ENCODE measurements around the gene ANKRD40CL.

The ANKRD40CL gene

DNA sequence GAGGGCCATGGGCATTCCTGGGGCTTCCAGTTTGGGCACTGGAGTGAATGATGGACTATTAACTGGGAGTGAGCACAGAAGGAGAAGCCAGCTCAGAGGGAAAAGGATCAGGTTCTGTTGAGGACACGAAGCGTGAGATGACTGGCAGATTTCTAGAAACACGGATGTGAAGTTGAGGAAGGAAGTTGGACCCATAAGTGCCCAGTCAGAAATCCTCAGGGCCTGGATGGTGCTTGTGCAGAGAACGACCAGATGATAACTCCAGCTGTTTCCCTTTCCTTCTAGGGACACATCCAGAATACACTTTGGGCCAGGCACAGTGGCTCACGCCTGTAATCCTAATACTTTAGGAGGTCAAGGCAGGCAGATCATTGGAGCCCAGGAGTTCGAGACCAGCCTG lies 23.3 kb upstream of the ANKRD40CL start:
- no peak for DNase-seq (ENCODE audit: low read depth in 1 of 2, low spot score in 1 of 2)

DNA sequence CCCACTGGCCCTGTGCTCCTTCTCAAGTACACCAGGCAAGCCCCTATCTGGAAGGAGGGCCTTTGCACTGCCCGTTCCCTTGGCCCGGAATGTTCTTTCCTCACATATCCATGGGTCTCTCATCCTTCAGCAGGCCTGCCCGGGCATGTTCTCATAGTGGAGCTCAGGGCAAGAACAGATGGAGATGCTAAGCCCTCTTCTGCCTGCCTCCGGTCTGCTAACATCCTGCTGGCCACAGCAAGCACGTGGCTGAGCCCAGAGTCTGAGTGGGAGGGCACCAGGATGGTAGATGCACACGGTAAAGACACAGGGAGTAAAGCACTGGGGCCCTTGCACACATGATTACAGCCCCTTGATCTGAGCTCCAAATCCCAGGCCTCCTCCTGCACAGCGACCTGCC lies 19.8 kb upstream of the ANKRD40CL start:
- no peak for DNase-seq (ENCODE audit: low read depth in 1 of 2, low spot score in 1 of 2)

GRCh38 chr17:50785946-50786570 lies 18.7 kb upstream of the ANKRD40CL start:
- DNase-seq (ENCODE audit: low read depth in 1 of 2, low spot score in 1 of 2) = no peak

DNA sequence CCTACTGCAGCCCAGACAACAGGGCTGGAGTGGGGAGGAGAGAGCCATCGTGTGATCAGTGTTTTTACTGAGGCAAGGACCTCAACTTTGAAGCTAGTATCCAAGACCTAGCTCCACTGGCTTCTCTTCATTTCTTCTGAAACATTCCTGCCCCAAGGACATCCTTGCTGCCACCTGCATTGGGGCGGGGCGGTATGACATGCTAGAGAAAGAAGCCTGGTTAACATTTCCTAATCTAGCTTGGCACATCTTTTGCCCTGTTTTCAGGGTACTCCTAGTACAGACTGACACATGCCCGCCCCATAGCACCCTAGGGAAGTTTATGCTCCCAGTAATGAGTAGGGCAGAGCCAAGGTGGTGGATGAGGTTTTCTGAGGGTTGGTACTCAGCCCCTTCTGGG lies 17.8 kb upstream of the ANKRD40CL start:
- no peak for DNase-seq (ENCODE audit: low read depth in 1 of 2, low spot score in 1 of 2)

DNA sequence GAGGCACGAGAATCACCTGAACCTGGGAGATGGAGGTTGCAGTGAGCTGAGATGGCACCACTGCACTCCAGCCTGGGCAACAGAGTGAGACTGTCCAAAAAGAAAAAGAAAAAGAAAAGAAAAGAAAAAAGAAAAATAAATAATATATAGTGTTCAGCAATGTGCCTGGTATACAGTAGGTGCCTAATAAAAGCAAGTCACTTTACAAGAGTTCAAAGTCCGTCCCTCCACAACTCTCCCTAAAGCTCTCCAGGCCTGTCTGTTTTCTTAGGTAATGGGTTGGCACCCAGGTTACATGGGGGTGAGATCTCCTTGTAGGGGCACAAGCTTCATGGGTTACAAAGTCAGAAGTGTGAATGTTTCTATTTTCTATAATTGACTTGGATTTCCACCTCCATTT lies 16.6 kb upstream of the ANKRD40CL start:
- no peak for DNase-seq (ENCODE audit: low read depth in 1 of 2, low spot score in 1 of 2)

DNA sequence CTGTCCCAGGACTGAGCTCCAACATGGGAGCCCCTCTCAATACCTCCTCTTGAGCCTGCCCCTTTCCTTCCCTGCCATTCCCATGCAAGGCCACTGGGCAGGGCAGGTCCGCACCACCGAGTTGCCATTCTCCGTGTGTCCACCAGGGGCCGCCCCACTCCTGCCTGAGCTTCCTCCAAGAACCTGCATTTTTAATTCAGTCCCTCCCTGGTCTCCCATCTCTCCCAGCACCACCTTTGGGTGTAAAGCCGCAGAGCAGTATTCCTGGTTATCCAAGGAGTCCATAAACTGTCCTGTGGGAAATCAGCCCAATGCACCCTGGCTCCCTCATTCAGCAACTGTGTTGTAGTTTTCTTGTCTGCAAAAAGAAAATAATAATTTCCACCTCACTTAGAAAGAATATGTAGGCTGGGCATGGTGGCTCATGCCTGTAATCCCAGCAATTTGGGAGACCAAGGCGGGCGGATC lies 15.9 kb upstream of the ANKRD40CL start:
- DNase-seq (ENCODE audit: low read depth in 1 of 2, low spot score in 1 of 2) = peak; percentile 73 to 75

DNA sequence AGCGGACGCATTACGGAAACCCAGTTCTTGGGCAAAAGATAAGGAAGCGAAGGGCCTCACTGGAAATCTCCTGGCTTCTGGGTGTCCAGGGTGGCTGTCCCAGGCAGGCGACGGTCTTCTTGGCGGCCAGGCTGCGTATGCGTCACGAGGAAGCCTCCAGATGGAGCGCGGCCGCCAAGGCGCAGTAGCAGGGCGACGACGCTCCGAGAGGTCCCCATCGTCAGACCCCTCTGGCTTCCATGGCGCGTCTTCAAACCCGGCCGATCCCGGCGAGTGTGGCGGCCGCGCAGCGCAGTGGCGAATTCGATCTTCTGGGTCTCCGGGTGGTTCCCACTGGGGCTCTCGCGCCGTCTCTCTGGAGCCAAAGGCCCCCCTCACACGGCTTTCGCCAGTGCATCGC lies 13.8 kb upstream of the ANKRD40CL start:
- no peak for DNase-seq (ENCODE audit: low read depth in 1 of 2, low spot score in 1 of 2)

- no peak for DNase-seq (ENCODE audit: low read depth in 1 of 2, low spot score in 1 of 2)
Observed at GRCh38 chr17:50779747-50780353, 12.5 kb upstream of the ANKRD40CL start.

DNA sequence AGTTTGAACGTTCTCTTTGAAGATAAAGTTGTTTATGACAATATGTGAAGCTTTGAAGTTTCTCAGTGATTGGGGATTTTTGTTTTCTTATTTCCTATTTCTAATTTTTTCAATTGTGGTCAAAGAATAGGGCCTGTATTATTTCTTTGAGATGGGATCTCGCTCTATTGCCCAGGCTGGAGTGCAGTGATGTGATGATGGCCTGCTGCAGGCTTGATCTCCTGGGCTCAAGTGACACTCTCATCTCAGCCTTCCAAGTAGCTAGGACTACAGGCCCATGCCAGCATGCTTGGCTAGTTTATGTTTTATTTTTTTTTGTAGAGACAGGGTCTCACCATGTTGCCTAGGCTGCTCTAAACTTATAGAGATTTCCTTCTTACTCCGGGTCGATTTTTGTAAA lies 11.7 kb upstream of the ANKRD40CL start:
- DNase-seq (ENCODE audit: low read depth in 1 of 2, low spot score in 1 of 2) = no peak

- no peak for DNase-seq (ENCODE audit: low read depth in 1 of 2, low spot score in 1 of 2)
Observed at GRCh38 chr17:50778471-50778870, 11.2 kb upstream of the ANKRD40CL start.

- no peak for DNase-seq (ENCODE audit: low read depth in 1 of 2, low spot score in 1 of 2)
Observed at GRCh38 chr17:50775926-50776325, 8.6 kb upstream of the ANKRD40CL start.

DNA sequence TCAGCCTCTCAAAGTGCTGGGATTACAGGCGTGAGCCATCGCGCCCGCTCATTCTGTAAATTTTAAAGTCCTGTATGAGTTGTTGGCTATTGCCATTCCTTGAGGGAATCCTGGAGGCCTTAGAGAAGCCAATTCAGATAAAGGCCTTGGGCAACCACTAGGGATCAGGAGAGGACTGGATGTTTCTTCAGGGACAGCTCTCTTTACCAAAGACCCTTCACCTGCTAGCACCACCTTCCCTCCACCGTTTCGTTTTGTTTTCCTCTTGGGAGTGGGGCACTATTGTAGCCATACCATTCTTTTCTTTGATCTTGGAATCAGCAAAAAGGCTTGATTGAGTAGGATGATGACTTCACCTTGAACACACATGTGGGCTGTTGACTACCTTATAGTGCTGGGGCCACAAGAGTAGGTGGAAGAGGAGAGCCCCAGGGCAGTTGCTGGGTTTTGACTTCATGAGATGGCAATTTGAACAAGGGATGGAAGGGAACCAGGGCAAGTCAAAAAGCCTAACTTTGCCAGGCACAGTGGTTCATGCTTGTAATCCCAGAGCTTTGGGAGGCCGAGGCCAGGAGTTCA lies 7.0 kb upstream of the ANKRD40CL start:
- no peak for DNase-seq (ENCODE audit: low read depth in 1 of 2, low spot score in 1 of 2)

DNA sequence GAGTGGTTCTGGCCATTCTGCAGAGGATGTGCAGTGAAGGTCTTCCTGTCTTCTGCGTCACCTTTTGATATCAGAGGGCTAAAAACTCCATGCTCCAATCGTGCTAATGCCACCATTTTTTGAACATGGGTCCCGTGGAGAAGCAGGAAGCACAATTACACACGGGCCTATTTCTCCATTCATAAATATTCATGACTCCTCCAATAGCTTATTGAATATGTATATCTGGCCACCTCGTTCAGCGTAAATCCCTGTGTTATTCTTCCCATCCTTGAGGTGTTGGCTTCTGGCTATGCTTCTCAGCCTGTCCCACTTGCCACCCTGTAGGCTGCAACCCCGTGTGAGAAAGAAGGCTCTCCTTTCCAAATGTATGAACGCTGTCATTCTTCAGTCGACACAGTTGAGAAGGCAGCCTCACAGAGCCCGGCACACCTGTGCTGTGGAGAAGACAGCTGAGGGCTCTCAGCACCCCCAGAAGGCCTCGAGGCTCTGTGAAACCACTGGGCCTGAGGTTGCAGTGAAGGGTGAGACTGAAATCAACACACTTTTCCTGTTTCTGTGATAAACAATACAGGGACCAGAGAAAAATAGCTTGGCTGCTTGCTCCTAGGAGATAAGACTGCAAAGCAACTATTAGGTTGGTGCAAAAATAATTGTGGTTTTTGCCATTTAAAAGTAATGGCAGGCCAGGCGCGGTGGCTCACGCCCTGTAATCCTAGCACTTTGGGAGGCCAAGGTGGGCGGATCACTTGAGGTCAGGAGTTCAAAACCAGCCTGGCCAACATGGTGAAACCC lies 4.9 kb upstream of the ANKRD40CL start:
- no peak for DNase-seq (ENCODE audit: low read depth in 1 of 2, low spot score in 1 of 2)

GRCh38 chr17:50770346-50770745 lies 3.0 kb upstream of the ANKRD40CL start:
- DNase-seq (ENCODE audit: low read depth in 1 of 2, low spot score in 1 of 2) = no peak

DNA sequence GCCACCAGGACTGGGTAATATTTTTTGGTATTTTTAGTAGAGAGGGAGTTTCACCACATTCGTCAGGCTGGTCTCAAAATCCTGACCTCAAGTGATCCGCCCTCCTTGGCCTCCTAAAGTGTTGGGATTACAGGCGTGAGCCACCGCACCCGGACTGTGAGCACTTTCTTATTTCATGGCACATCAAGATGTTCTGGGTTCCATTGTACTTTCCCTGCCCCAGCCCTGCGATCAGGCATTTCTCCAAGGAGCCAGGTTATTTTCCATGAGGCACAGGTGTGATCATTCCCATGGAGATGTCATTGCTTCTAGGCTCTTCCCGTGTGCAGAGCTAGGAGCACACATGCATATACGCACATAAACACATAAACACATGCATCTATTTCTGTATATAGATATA lies 2.6 kb upstream of the ANKRD40CL start:
- no peak for DNase-seq (ENCODE audit: low read depth in 1 of 2, low spot score in 1 of 2)

GRCh38 chr17:50768346-50768761 lies 1.0 kb upstream of the ANKRD40CL start:
- no peak for DNase-seq (ENCODE audit: low read depth in 1 of 2, low spot score in 1 of 2)

- DNase-seq (ENCODE audit: low read depth in 1 of 2, low spot score in 1 of 2) = no peak
Observed at GRCh38 chr17:50767030-50767429, 288 bp downstream of the ANKRD40CL start.

- no peak for DNase-seq (ENCODE audit: low read depth in 1 of 2, low spot score in 1 of 2)
Observed at GRCh38 chr17:50766222-50767023, 895 bp downstream of the ANKRD40CL start.

DNA sequence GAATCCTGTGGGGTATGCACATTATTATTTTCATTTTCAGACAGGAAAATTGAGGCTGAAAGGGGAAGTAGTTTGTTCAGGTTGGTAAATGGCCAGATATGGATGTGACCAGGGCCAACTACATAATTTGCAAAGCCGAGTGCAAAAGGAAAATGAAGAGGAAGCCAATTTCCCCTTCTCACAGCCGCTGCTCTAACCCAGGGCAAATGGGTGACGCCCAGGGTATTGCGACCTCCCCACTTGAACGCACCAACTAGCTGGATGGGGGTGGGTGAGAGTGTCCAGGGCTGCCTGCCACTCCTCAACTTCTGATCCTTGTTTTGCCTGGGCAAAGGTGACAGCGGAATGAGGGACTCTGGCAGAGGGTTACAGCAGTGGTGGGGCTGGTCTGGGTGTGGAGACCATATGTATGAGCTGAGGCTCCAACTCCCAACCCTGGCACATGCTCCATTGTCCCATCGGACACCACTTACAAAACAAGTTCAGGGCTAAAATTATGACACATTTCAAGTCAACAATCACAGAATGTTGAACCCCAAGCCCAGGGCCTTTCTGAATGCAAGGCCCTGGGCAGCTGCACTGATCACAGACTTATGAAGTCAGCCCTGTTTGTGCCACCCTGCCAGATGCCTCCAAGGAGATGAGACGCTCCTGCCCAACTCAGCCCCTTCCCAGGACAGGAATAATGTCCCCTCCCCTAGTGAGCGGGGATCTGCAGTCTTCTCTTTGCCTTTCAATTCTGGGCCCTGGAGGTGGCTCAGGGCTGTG lies 1.7 kb downstream of the ANKRD40CL start:
- no peak for DNase-seq (ENCODE audit: low read depth in 1 of 2, low spot score in 1 of 2)

DNA sequence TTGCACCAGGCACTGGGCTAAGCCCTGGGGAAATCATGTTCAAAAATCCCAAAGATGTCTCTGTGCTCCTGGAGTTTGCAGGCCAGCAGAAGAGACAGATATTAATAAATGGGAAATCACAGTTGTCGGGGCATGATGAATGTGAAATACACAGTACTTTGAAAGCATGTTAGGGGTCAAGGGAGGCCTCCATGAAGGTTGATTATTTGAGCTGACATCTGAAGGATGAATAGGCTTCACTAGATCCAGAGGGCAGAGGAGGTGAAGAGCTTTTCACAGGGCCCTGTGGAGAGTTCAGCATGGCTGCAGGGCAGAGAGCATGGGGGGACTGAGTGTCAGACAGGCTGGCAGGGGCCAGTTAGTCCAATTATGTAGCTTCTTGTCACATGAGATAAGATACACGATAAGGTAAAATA lies 2.6 kb downstream of the ANKRD40CL start:
- DNase-seq (ENCODE audit: low read depth in 1 of 2, low spot score in 1 of 2) = no peak
